IgD-negative memory B cell (primary cell): ENCODE data around the gene PITPNC1. TPM values are rescaled to one million over a fixed set of nuclear protein-coding genes. Genes with fewer than 3 reads are reported as not detected.

Experiments
- H3K27ac Mint-ChIP-seq, 3 donors: one replicate each; pipeline ENCODE4 v1.8.0; 2020 to 2022; ENCODE audit warnings: mild to moderate bottlenecking in 3 of 3, mixed read lengths in 3 of 3, moderate library complexity in 1 of 3
- H3K27me3 Mint-ChIP-seq: one replicate; pipeline ENCODE4 v1.8.0; 2021; ENCODE audit warnings: mixed read lengths
- H3K36me3 Mint-ChIP-seq: one replicate; pipeline ENCODE4 v1.8.0; 2020; ENCODE audit warnings: mild to moderate bottlenecking, mixed read lengths
- H3K4me1 Mint-ChIP-seq, 3 donors: one replicate each; pipeline ENCODE4 v1.8.0; 2020 to 2022; ENCODE audit warnings: mixed read lengths in 3 of 3, mild to moderate bottlenecking in 1 of 3
- H3K4me3 Mint-ChIP-seq, 4 donors: one replicate each; pipeline ENCODE4 v1.8.0; 2020 to 2022; ENCODE audit warnings: mild to moderate bottlenecking in 4 of 4, mixed read lengths in 4 of 4, moderate library complexity in 3 of 4
- H3K9me3 Mint-ChIP-seq, 3 donors: one replicate each; pipeline ENCODE4 v1.8.0; 2020 to 2021; ENCODE audit warnings: mixed read lengths in 3 of 3, mild to moderate bottlenecking in 1 of 3
- polyA plus RNA-seq: library from polyadenylated mRNA; unstranded; fragments of 300-500 nt; fragmentation: Illumina TruSeq; gene quantifications from one replicate; pipeline ENCODE4 v1.2.3, GENCODE V29; 2021

Gene PITPNC1
- polyA plus RNA-seq, 1 donor from 2014 or later, result 26.0 TPM

DNA sequence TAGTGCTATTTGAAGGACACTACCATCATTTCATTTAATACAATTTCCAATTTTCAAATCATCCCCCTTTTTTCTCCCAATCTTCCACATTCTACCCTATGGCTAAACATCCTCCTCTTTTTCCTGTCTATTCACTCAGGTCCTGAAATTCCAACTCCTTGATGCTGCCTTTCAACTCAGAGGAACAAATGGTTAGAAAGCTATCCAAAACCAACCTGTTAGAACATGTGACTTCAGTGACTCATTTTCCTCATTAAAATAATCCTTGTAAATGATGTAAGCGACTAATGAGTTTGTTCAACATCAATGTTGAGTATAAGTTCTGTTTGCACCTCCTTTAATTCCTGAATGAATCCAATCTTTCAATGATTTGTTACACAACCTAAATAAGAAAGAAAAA is 16.2 kb upstream of the PITPNC1 start:
- Mint-ChIP-seq H3K4me1 (peaks cover 39 to 48% (median 46%) of the 10 kb centered on the region in 3 donors), H3K27me3 (no peaks in the 10 kb centered on the region), H3K27ac (peak overlapping the region in 1 of 3 donors; percentile 47), H3K9me3 (no peaks in the 10 kb centered on the region), H3K4me3 (peak overlapping the region in 2 of 4 donors; percentile 24 to 65), H3K36me3 (no peaks in the 10 kb centered on the region)

DNA sequence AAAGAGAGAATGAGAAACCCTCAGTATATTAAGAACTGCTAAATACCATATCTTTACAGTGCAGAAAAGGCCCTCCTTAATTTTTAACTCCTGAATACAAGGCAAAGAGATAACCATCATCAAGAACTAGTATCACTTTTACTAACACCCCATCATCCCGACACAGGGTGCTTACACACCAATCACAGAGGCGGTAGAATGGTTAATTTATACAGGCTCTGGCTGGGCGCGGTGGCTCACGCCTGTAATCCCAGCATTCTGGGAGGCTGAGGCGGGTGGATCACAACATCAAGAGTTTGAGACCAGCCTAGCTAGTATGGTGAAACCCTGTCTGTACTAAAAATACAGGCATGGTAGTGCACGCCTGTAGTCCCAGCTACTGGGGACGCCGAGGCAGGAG is 14.9 kb upstream of the PITPNC1 start:
- no peaks in the 10 kb centered on the region for H3K27me3 Mint-ChIP-seq
- no peaks in the 10 kb centered on the region for H3K9me3 Mint-ChIP-seq
- H3K4me3 Mint-ChIP-seq, result peak overlapping the region in 2 of 4 donors; percentile 32
- H3K27ac Mint-ChIP-seq, result no peak overlapping the region
- no peaks in the 10 kb centered on the region for H3K36me3 Mint-ChIP-seq
- H3K4me1 Mint-ChIP-seq, result peaks cover 43 to 52% (median 50%) of the 10 kb centered on the region in 3 donors

- peaks cover 39 to 42% (median 39%) of the 10 kb centered on the region in 3 donors for H3K4me1 Mint-ChIP-seq
- no peaks in the 10 kb centered on the region for H3K27me3 Mint-ChIP-seq
- H3K36me3 Mint-ChIP-seq, result no peaks in the 10 kb centered on the region
- peak overlapping the region; percentile 87 to 99 (median 98) for H3K4me3 Mint-ChIP-seq
- peak overlapping the region; percentile 62 to 97 (median 97) for H3K27ac Mint-ChIP-seq
- H3K9me3 Mint-ChIP-seq, result no peaks in the 10 kb centered on the region
Measured at GRCh38 chr17:67364847-67365737, 12.0 kb upstream of the PITPNC1 start.

GRCh38 chr17:67365738-67366192 is 11.3 kb upstream of the PITPNC1 start:
- no peaks in the 10 kb centered on the region for H3K9me3 Mint-ChIP-seq
- H3K4me1 Mint-ChIP-seq, result peaks cover 32 to 35% (median 33%) of the 10 kb centered on the region in 3 donors
- H3K36me3 Mint-ChIP-seq, result no peaks in the 10 kb centered on the region
- H3K4me3 Mint-ChIP-seq, result peak overlapping the region; percentile 87 to 99 (median 98)
- H3K27ac Mint-ChIP-seq, result peak overlapping the region; percentile 62 to 97 (median 97)
- H3K27me3 Mint-ChIP-seq, result no peaks in the 10 kb centered on the region

- Mint-ChIP-seq H3K4me3 (peak within 1 kb of the TSS; percentile 87 to 99 (median 98)), H3K36me3 (no peaks in the 10 kb centered on the region), H3K27me3 (no peaks in the 10 kb centered on the region), H3K4me1 (peaks cover 29 to 31% (median 30%) of the 10 kb centered on the region in 3 donors), H3K9me3 (no peaks in the 10 kb centered on the region), H3K27ac (peak within 1 kb of the TSS; percentile 62 to 98 (median 97))
Measured at GRCh38 chr17:67366193-67367157, 10.6 kb upstream of the PITPNC1 start, which contains the start of gene PSMD12. Gene PSMD12, minus strand, starts transcription at chr17:67366577. Its CDS starts 58 bp downstream, at chr17:67366519.

GRCh38 chr17:67369676-67370075 is 7.4 kb upstream of the PITPNC1 start:
- Mint-ChIP-seq H3K4me3 (no peak overlapping the region), H3K27me3 (no peaks in the 10 kb centered on the region), H3K27ac (no peak overlapping the region), H3K36me3 (no peaks in the 10 kb centered on the region), H3K9me3 (no peaks in the 10 kb centered on the region), H3K4me1 (peaks cover 18 to 20% (median 19%) of the 10 kb centered on the region in 3 donors)

DNA sequence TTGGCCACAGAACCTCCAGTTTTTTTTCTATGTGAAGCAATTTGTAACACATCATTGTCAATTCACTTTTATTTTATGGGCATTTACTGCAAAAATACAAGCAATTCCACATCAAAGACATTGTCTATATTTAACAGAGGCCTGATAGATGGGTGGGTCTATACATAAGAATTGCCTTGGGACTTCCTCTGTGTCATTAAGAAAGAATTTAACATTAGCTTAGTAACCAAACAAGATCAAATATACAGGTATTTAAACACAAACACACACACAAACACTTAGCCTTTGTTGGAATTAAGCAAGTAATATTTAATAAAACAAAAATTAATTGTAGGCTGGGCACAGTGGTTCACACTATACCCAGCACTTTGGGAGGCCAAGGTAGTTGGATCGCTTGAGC is 4.3 kb upstream of the PITPNC1 start:
- Mint-ChIP-seq H3K4me3 (no peak overlapping the region), H3K27me3 (no peaks in the 10 kb centered on the region), H3K27ac (no peak overlapping the region), H3K9me3 (no peaks in the 10 kb centered on the region), H3K36me3 (no peaks in the 10 kb centered on the region), H3K4me1 (peaks cover 11 to 15% (median 12%) of the 10 kb centered on the region in 3 donors)

DNA sequence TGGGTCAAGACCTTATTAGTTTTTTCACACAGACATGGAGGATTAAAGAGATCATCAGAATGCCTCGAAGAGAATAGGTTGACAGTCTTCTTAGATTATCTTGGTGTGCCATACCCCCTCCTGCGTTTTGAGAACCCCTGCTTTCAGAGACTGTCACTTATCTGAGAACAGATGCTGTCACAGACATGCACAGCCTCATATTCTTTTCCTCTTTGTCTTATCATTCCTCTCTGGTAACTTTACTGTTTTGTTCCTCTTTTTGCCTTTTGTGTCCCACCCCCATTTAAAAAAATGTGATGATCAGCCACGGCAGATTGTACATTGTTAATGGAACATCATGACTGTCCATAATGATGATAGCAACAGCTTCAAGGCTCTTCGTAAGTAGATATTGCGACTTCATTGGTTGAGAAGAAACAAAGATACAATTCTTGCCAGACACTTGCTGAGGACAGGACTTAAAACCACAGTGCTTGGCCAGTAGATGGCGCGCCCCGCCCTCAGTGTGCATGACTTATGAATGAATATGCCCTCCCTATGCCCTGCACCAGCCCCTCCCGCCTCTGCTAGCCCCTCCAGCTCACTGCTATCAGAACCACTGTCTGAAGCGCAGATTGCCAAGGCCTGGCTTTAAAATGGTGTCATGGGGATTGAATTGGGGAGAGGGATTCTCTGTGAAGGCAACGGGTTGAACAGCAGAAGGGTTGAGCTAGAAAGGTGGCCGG is 2.6 kb upstream of the PITPNC1 start:
- peaks cover 16 to 20% (median 17%) of the 10 kb centered on the region in 3 donors for H3K4me1 Mint-ChIP-seq

DNA sequence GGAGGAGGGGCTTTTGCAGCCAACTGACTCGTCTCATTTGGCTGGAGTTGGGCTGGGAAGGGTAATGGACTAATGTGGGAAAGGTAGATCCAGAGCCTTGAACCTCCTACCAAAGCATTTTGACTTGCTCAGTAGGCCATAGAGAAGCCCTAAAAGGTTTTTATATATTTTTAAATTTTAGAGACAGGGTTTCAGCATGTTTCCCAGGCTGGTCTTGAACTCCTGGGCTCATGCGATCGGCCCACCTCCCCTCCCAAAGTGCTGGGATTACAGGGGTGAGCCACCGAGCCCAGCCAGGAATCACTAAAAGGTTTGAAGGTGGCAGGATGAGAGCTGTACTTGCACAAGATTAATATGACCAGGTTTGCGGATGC is 2.0 kb upstream of the PITPNC1 start:
- no peaks in the 10 kb centered on the region for H3K27me3 Mint-ChIP-seq
- peak overlapping the region in 1 of 3 donors; percentile 34 for H3K27ac Mint-ChIP-seq
- H3K4me1 Mint-ChIP-seq, result peaks cover 21 to 26% (median 22%) of the 10 kb centered on the region in 3 donors
- no peaks in the 10 kb centered on the region for H3K36me3 Mint-ChIP-seq
- H3K4me3 Mint-ChIP-seq, result peak overlapping the region in 2 of 4 donors; percentile 6 to 57
- H3K9me3 Mint-ChIP-seq, result no peaks in the 10 kb centered on the region

More for the DNA sequence above, 2.6 kb upstream of the PITPNC1 start:
- no peaks in the 10 kb centered on the region for H3K9me3 Mint-ChIP-seq
- peak overlapping the region; percentile 34 to 57 (median 42) for H3K27ac Mint-ChIP-seq
- no peaks in the 10 kb centered on the region for H3K36me3 Mint-ChIP-seq
- no peaks in the 10 kb centered on the region for H3K27me3 Mint-ChIP-seq
- H3K4me3 Mint-ChIP-seq, result peak overlapping the region; percentile 6 to 89 (median 50)

DNA sequence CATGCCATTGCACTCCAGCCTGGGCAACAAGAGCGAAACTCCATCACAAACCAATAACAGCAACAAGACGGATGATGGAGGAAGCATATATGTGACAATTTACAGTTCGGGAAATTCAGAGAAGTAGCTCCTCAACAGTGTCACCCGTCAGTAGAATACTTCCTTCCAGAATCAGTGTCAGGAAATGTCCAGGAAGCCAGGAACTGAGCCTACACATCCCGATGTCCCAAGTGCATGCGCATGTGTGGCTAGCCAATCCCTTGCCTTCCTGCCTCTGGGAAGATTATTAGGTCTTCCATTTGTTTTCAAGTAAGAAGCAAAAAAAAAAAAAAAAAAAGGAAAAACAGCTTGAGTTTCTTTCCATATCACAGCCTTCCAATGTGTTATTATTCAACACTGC is 1.4 kb upstream of the PITPNC1 start:
- H3K4me3 Mint-ChIP-seq, result peak overlapping the region in 2 of 4 donors; percentile 15 to 60
- H3K9me3 Mint-ChIP-seq, result no peaks in the 10 kb centered on the region
- H3K27ac Mint-ChIP-seq, result no peak overlapping the region
- no peaks in the 10 kb centered on the region for H3K27me3 Mint-ChIP-seq
- peaks cover 21 to 28% (median 22%) of the 10 kb centered on the region in 3 donors for H3K4me1 Mint-ChIP-seq
- H3K36me3 Mint-ChIP-seq, result no peaks in the 10 kb centered on the region

- no peaks in the 10 kb centered on the region for H3K27me3 Mint-ChIP-seq
- peaks cover 21 to 28% (median 22%) of the 10 kb centered on the region in 3 donors for H3K4me1 Mint-ChIP-seq
- H3K36me3 Mint-ChIP-seq, result no peaks in the 10 kb centered on the region
- H3K4me3 Mint-ChIP-seq, result peak overlapping the region; percentile 86 to 95 (median 92)
- peak overlapping the region in 2 of 3 donors; percentile 83 to 85 for H3K27ac Mint-ChIP-seq
- no peaks in the 10 kb centered on the region for H3K9me3 Mint-ChIP-seq
Measured at GRCh38 chr17:67376415-67376736, 705 bp upstream of the PITPNC1 start.

- Mint-ChIP-seq H3K4me3 (peak overlapping the region; percentile 89 to 98 (median 92)), H3K36me3 (no peaks in the 10 kb centered on the region), H3K27me3 (no peaks in the 10 kb centered on the region), H3K27ac (peak overlapping the region; percentile 77 to 83 (median 78)), H3K9me3 (no peaks in the 10 kb centered on the region), H3K4me1 (peaks cover 25 to 31% (median 28%) of the 10 kb centered on the region in 3 donors)
Measured at GRCh38 chr17:67377488-67378453, 690 bp downstream of the PITPNC1 start.
